Right hindlimb (tissue), 1 donor: ENCODE measurements around the gene FUT2.

ENCODE experiments used
- DNase-seq: peaks from one replicate; pipeline ENCODE4 v3.0.0-alpha.2; 2018

Gene FUT2

DNA sequence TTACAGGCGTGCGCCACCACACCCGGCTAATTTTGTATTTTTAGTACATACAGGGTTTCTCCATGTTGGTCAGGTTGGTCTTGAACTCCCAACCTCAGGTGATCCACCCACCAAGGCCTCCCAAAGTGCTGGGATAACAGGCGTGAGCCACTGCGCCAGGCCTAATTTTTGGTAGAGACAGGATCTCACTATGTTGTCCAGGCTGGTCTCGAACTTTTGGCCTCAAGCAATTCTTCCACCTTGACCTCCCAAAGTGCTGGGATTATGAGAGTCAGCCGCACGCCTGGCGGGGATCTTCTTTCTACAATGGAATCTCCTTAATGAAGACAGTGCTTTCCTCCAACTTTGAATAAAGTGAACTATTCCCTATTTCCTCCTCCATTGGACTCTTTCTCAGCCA, 38.9 kb downstream of the FUT2 start:
- DNase-seq, result no peak

DNA sequence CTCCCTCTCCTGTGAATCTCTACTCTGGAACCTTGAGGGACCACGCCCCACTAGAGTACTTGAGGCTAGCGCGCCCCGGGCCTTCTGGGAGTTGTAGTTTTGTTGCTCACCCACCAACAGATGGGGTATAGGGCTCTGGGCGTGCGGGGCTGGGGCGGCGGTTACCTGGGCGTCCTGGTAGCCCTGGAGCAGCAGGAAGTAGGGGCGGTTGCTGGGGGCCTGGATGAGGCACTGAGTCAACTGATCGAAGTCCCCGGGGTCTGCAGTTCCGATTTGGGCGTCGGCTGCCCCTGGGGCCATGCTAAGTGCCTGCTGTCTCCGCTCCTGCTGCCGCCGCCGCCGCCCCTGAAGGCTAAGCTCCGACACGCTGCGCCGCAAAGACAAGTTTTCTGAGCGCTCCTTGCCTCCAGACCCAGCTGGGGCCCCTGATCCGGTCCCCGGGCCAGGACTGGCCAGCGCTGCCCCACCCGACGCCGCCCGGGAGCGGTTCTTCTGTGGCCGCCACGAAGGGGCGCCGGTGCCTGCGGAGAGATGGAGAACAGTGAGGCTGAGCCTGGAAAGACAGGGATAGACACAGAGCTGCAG, 39.4 kb downstream of the FUT2 start:
- no peak for DNase-seq

DNA sequence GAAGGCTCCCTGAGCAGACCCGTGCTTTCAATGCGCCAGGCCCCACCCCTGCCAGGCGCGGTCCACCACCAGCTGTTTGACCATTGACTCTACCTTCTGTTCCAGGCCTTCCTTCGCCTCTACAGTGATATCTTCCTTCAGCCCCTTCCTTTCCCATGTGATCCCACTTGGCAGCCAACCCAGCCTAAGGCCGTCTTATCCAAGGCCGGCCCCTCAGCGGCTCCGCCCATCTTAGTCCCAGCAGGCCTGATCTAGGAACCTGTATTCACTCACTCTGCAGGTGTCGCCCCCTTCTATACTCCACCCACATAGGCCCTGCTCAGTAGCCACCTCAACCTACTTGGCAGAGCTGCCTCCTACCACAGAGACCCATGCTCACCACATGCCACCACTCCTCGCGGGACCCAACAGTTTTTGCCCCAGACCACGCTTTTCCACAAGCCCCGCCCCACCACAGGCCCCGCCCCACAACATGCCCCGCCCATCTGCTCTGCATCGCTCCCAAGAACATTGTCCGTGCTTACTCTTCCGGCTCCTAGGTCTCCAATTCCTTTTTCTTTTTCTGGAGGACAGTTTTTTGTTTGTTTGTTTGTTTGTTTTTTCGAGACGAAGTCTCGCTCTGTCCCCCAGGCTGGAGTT, 41.7 kb downstream of the FUT2 start:
- peak; percentile 56 for DNase-seq

- peak; percentile 97 for DNase-seq
These were observed 43.0 kb downstream of the FUT2 start for GRCh38 chr19:48738557-48739403.

DNA sequence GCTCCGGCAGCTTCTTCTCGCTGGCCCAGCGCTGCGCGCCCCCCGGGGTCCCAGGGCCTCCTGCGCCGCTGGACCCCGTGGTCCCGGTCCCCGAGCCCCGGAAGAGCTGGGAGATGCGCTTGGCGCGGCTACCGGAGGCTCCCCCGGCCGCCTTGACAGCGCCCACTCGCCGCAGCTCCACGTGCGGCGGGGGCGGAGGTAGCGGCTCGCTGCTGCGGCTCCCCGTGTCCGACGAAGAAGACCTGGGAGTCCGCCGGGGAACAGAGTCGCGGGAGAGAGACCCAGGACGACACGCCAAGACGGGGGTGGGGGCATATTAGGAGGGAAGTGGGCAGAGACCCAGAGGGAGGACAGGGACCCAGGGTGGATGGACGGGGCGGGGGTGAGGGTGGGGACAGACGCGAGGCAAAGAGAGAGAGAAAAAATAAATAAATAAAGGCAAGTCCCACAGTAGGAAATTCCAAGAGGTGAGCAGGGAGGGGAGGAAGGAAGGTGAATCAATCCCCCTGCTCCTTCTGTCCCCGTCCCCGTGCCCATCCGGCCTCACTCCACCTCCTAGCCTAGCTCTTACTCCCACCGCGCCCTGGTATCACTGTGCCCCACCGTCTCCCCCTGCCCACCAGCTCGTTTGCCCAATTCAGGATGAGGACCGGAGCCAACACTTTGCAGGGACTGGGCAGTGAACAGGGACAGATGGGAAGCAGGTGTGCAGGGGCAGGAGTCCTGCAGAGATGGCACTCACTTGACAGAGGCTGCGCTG, 43.8 kb downstream of the FUT2 start:
- DNase-seq, result no peak

GRCh38 chr19:48740164-48740972, 44.6 kb downstream of the FUT2 start, which contains the start of gene RASIP1:
RASIP1 (minus strand) TSS chr19:48740610; CDS start chr19:48740282, 328 bp downstream.
- peak; percentile 51 for DNase-seq

GRCh38 chr19:48741129-48741999, 45.6 kb downstream of the FUT2 start:
- peak; percentile 16 for DNase-seq

GRCh38 chr19:48742096-48742495, 46.3 kb downstream of the FUT2 start:
- no peak for DNase-seq

DNA sequence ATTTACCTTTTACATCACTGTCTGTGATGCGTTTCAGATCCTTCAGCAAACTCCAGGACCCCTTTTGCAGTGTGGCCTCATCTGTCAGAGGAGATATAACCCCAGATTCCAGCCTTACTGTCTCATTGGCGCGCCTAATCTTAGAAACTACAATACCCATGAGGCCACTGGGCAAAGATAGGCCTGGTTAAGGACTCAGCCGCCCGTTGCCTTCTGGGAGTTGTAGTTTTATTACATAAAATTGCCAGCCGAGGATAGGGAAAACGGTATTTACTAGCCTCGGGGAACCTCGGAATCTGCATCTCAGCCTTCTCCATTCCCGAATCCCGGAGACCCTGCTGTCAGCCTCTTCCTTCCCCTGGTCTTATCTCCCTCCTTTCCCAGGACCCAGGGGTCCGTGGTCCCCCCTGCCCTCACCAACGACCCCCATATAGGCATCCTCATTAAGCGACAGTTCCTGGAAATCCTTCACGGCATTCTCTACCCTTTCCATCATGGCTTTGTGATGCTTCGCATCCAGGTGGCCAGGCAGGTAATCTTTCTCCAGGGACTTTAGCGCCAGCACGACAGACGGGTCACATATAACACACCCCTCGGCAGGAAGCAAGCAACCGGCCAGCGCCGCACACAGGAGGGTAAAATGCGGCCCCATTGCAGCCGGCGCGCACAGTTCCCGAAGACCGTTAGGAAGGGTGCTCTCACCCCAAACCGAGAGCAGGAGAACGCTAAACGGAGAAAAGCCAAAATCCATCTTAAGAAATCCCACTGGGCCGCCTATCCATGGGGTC, 49.6 kb downstream of the FUT2 start:
- DNase-seq, result peak; percentile 58

GRCh38 chr19:48746110-48746509, 50.3 kb downstream of the FUT2 start:
- DNase-seq, result peak; percentile 4

DNA sequence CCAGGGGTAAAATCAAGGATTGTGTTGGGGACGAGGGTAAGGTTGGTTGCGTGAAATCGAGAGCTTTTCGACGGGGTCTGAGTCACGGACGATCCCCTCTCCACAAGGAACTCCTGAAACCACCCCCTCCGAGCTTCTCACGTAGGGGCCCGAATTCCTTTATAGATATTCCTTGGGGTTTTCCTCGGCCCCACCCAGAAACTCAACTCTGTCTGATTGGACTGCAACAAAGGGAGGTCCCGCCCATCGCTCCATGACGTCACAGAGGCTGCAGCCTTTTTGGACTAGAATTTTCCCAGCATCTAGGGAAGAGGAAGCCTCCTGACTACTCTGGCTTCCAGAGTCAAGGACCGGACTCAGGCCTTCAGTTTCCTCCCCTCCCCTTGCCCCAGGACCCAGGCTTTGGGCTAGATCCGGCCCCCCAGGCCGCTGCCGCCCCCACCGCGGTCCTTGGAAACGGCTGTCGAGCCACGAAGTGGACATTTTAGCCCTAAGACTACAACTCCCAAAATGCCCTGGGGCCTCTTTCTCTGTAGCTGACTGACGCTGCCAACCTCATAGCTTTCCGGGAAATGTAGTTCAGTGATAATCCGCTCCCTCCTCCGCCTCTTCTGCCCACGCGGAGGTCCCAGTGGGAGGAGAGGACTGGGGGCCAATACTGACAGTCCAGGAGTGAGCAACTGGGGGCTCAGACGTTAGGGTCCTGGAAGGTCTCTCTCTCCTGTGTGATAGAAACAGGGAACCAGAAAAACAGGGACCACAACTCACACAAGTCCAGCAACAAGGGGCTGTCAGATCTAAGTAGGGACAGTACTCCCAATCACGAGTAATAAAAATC, 51.2 kb downstream of the FUT2 start, which contains the start of gene IZUMO1:
TSS of gene IZUMO1 (minus strand) at position 172 of the 838 bp plus-strand sequence. CDS start 1,050 bp downstream, outside the sequence.
- peak; percentile 87 for DNase-seq

DNA sequence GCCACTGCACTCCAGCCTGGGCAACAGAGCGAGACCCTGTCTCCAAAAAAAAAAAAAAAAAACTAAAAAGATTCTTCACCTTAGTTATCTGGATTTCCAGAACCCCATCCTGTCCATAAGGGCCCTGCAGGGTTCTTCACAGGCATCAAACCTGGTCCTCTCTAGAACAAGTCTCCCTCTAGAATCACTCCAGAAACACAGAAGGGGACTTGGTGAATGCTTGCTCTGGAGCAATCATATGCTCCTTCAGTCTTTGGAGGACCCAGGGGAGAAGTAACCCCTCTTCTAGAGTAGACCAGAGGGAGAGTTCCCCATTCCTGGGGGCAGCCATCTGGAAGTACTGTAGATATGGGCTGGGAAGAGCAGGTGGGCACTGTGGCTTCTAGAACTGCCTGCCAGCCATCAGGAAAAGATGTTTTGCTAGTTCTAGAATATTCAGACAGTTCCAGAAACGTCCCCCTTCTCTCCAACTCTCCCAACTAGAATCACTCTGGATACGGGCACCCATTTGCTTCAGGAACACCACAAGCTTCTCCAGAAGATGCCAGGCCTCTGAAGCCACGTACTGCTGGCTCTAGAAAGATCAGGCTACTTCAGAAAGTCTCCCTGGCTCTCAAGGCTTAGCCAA, 53.9 kb downstream of the FUT2 start:
- no peak for DNase-seq

- DNase-seq, result no peak
These were observed 54.6 kb downstream of the FUT2 start for GRCh38 chr19:48750351-48750750.

- DNase-seq, result peak; percentile 15
These were observed 55.2 kb downstream of the FUT2 start for GRCh38 chr19:48750771-48751504.

GRCh38 chr19:48751845-48752495, 56.2 kb downstream of the FUT2 start:
- no peak for DNase-seq

DNA sequence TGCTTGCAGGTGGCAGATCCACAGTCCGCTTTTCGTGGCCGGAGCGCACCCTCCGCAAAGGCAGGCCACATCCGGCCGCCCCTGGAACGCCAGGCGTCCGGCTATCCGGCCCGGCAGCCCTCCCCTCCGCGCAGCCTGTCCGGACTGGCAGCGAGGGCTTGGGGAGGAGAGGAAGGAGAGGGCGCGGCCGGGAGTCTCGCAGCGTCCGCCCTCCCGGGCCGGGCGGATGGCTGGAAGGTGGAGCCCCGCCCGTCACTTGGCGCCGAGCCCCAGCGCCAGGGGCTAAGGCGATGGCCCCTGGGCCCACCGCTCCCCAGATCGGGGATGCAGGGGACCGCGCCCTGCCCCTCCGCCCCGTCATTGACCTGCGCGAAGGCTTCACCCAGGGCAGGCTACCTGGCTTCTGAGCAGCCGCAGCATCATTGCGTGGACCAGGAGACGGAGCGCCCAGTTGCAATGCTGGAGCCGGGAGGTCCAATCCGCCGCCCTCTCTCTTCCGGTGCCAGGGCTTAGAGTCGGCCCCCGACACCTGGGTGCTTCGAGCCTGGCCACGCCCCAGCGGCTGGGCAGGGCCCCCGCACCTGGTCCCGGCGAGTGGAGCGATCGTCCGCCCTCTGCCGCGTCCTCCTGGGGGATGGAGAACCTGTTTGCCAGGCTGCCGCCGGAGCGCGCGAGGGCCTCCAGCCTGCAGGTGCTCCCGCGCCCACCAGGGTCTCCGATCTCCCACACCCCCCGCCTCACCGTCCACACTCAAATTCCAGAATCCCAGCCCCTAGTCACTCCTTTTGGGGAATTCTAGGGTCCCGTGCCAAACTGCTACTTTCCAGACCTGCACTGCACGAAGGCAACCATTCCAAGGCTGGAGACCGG, 57.0 kb downstream of the FUT2 start, which contains the start of gene FUT1:
TSS of gene FUT1 (minus strand) at position 146 of the 870 bp plus-strand sequence. CDS start 1,360 bp downstream, outside the sequence.
- DNase-seq, result peak; percentile 56
